ENCODE measurements around the gene DAGLA.

DNA sequence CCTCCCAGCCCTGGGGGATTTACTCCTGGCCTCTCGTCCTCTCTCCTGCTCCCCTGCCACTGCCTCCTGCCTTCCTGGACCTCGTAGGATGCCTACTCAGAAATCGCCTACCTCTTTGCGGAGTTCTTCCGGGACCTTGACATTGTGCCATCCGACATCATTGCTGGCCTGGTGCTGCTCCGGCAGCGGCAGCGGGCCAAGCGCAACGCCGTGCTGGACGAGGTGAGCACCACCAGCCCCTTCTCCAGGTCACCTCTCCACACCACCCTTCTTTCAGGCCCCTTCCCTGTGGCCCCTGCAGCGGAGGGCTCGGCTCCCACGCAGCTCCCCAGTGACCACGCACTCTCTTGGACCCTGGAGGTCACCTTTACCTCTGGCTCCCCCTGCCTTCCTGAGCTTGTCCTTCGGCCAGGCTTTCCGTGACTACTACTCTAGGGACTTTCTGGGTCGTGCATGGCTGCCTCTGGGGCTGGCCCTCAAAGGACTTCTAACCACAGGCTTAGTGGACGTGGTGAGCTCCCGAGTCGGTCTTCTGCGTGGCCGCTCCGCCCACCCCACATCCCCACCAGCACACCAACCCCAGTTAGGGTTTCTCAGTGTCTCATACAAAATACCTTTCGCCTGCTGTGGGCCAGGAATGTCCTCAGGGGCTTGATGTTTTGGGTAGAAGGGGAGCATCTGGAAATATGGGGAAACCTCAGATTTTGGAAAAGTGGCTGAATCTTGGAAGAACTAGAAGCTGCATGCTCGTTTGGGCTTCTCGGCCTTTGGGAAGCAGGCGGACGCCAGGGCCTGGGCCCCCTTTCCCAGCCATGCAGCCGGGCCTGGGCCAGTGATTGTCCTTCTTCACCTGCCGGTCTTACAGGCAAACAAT is 48.1 kb downstream of the DAGLA start:
- TF ChIP-seq CTCF (IDR thresholded peaks at IDR 0.05) (no peak), EZH2phosphoT487 (IDR thresholded peaks at IDR 0.05) (no peak), EZH2 (IDR thresholded peaks at IDR 0.05) (no peak)

Data from neural progenitor cell (in vitro differentiated cells).